ENCODE data around the gene BCL7A.
A peak's percentile ranks its signal among the peaks of the same experiment; 100 is the strongest.

DNA sequence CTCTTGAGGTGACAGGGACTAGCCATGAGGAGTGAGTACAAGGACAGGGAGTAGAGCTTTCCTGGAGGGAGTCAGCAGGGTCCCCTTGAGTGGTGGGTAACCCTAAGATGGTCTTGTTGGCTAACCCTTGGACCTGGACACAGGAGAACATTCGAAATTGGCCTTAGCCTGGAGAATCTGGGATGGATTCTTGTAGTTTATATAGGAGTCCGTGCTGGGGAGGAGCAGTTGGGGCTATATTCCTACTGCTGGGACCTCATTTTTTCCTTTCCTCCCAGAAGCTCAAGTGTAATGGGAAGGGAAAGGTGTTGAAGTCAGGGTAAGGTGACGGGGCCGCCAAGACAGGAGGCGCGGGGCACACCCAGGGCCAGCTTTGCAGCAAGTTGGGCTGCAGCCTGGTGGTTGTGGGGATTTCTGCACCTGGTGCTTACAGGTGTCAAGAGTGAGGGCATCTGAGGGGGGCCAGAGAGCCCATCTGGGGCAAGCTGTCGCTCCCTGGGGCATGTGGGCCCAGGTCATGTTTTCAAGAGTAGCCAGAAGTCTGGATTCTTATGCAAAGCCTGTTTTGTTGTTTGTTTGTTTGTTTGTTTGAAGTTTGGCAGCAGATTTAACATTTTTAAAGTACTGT, 5.1 kb downstream of the BCL7A start:
- no peak for TF ChIP-seq TBP (IDR thresholded peaks at IDR 0.05; ENCODE audit: low read depth, low read length)
- peak in 1 of 3 experiments; percentile 23; a peak in 2 of 4 replicates for TF ChIP-seq CTCF (IDR thresholded peaks at IDR 0.05; ENCODE audit: control extremely low read depth in 1 of 3, insufficient read depth in 1 of 3, low read depth in 1 of 3, low read length in 3 of 3)
- no peak for TF ChIP-seq POLR2A (IDR thresholded peaks at IDR 0.05; ENCODE audit: control extremely low read depth in 1 of 2, low read depth in 2 of 2, low read length in 2 of 2)
- no peak for TF ChIP-seq POLR2AphosphoS5 (IDR thresholded peaks at IDR 0.05; ENCODE audit: low read depth, low read length)
- TF ChIP-seq CHD1 (IDR thresholded peaks at IDR 0.05; ENCODE audit: low read depth, low read length) = no peak
- TF ChIP-seq GABPA (IDR thresholded peaks at IDR 0.05; ENCODE audit: borderline replicate concordance, insufficient read depth, low read length) = no peak
- TF ChIP-seq RAD21 (IDR thresholded peaks at IDR 0.05 in 1 of 2, conservative IDR thresholded peaks at IDR 0.05 in 1 of 2; ENCODE audit: low read depth in 2 of 2, low read length in 2 of 2) = peak; percentile 27 to 40; a peak in 1 of 4 replicates
